Measurements from ENCODE around the gene KLHL21. TPM values are rescaled to one million over a fixed set of nuclear protein-coding genes. Genes with fewer than 3 reads are reported as not detected.

KLHL21 gene
- total RNA-seq, 6 donors from 2014 or later, result 26.4 to 66.0 (median 39.7) TPM

DNA sequence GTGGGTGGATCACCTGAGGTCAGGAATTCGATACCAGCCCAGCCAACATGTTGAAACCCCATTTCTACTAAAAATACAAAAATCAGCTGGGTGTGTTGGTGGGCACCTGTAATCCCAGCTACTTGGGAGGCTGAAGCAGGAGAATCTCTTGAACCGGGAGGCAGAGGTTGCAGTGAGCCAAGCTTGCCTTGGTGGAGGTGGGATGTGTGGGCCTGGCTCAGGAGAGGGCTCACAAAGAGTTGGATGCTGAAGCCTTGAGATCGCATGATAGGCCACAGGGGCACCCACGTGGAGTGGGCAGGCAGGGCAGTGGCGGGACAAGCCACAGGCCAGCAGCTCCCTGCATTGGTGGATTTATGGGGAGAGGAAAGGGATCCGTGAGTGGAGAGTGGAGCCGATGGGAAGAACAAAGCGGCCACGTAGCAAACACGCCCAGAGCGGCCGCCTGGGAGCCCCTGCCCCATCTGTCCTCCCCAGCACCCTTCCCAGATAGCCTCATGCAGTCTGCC is 26.4 kb upstream of the KLHL21 start:
- 90 to 91% methylated on average over 12 of the region's 12 CpGs for WGBS, 2 donors
- H3K9me3 ChIP-seq, result no peaks in the 10 kb centered on the region
- ATAC-seq (ENCODE audit: low FRiP score in 2 of 2) (no peak), DNase-seq (peak in 1 of 2 donors; percentile 56)
- peaks cover 19 to 64% (median 48%) of the 10 kb centered on the region in 4 donors for H3K36me3 ChIP-seq
- H3K4me1 ChIP-seq, result peaks cover 14 to 31% (median 22%) of the 10 kb centered on the region in 4 donors
- no peak overlapping the region for H3K27ac ChIP-seq
- TF ChIP-seq EP300 (IDR thresholded peaks at IDR 0.05), result no peak
- TF ChIP-seq, protein P1, sequence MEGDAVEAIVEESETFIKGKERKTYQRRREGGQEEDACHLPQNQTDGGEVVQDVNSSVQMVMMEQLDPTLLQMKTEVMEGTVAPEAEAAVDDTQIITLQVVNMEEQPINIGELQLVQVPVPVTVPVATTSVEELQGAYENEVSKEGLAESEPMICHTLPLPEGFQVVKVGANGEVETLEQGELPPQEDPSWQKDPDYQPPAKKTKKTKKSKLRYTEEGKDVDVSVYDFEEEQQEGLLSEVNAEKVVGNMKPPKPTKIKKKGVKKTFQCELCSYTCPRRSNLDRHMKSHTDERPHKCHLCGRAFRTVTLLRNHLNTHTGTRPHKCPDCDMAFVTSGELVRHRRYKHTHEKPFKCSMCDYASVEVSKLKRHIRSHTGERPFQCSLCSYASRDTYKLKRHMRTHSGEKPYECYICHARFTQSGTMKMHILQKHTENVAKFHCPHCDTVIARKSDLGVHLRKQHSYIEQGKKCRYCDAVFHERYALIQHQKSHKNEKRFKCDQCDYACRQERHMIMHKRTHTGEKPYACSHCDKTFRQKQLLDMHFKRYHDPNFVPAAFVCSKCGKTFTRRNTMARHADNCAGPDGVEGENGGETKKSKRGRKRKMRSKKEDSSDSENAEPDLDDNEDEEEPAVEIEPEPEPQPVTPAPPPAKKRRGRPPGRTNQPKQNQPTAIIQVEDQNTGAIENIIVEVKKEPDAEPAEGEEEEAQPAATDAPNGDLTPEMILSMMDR (IDR thresholded peaks at IDR 0.05), result no peak
- no peak for TF ChIP-seq POLR2AphosphoS5 (IDR thresholded peaks at IDR 0.05)
- no peak for TF ChIP-seq POLR2A (IDR thresholded peaks at IDR 0.05)
- no peaks in the 10 kb centered on the region for H3K27me3 ChIP-seq
- no peak overlapping the region for H3K4me3 ChIP-seq

DNA sequence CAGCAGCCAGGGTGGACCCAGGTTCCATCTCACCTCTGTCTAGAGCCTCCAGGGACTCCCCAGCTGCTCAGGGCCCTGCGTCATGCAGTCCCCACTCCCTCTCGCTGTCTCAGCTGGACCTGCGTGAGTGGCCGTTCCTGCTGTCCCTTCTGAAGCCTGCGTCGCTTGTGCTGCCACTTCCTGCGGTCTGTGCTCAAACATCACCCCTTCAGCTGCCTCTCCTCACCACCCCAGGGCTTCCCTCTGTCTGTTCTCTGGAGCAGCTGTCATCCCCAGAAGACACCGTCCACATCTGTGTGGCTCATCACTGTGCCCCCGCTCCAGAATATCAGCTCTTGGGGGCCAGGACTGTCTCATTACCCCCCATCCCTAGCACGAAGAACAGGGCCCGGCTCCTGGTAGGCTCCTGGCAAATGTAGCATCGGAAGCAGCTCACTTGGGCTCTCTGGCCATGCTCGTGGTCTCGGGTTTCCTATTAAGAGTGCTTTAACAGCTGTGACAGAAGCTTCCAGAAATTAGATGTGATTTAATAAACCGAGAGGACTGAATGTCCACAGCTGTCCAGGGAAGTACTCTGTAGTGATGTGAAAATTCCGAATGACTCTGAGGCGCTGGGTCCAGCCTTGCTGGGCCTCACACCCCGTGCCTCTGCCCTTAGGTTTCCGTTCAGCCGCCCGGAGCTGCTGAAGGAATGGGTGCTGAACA is 25.3 kb upstream of the KLHL21 start:
- H3K27me3 ChIP-seq, result no peaks in the 10 kb centered on the region
- TF ChIP-seq POLR2AphosphoS5 (IDR thresholded peaks at IDR 0.05), result no peak
- no peak for TF ChIP-seq POLR2A (IDR thresholded peaks at IDR 0.05)
- TF ChIP-seq EP300 (IDR thresholded peaks at IDR 0.05), result no peak
- TF ChIP-seq, protein P1 (IDR thresholded peaks at IDR 0.05), result no peak
- WGBS, 2 donors, result 93 to 94% methylated on average over 17 to 21 of the region's 21 CpGs
- H3K36me3 ChIP-seq, result peaks cover 12 to 59% (median 38%) of the 10 kb centered on the region in 4 donors
- H3K4me1 ChIP-seq, result peaks cover 14 to 31% (median 22%) of the 10 kb centered on the region in 4 donors
- H3K9me3 ChIP-seq, result no peaks in the 10 kb centered on the region
- ATAC-seq (ENCODE audit: low FRiP score in 2 of 2) (no peak), DNase-seq (no peak)
- H3K4me3 ChIP-seq, result no peak overlapping the region
- H3K27ac ChIP-seq, result no peak overlapping the region

DNA sequence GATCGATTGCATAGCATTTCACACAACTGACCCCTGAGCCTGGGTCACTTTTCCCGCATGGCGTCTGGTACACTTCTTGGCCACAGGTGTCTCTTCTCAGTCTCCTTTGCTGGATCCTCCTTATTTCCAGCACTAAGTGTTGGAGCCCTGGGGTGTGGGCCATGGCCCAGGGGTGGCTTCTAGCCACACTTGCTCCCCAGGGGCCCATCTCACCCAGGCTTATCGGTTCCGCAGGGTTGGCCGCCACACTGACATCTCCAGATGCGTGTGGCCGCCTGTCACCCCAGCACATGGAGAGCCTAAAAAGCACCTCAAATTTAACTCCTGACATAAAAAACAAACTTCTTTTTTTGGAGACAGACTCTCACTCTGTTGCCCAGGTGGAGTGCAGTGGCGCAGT is 24.4 kb upstream of the KLHL21 start:
- ATAC-seq (ENCODE audit: low FRiP score in 2 of 2), result no peak
- TF ChIP-seq POLR2A (IDR thresholded peaks at IDR 0.05), result no peak
- no peak for TF ChIP-seq EP300 (IDR thresholded peaks at IDR 0.05)
- Histone ChIP-seq H3K27ac (no peak overlapping the region), H3K4me1 (peaks cover 14 to 31% (median 22%) of the 10 kb centered on the region in 4 donors), H3K36me3 (peaks cover 5 to 56% (median 32%) of the 10 kb centered on the region in 4 donors), H3K27me3 (no peaks in the 10 kb centered on the region), H3K4me3 (no peak overlapping the region), H3K9me3 (no peaks in the 10 kb centered on the region)
- WGBS, 2 donors, result 95 to 96% methylated on average over 8 to 9 of the region's 9 CpGs
- DNase-seq, result no peak

DNA sequence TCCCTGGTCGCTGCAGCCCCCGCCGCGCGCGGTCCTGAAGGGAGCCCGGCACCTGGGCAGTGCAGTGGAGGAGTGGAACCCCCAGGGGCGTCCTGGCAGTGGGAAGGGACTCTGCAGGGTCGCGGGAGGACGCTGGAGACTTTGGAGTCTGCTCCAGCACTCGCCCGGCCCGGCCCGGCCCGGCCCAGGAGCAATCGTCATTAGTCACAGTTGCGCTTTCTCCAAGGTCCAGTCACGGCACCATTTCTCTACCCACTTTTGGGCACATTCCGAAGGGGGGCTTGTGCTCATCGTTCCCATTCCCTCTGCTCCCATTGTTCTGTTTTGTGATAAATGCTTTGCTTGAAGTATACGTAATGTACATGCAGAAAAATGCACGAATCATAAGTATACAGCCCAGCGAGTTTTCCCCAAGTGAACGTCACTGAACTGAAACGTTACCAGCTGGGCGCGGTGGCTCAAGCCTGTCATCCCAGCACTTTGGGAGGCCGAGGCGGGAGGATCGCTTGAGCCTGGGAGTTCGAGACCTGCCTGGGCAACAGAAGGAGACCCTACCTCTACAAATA is 23.0 kb upstream of the KLHL21 start:
- 6 to 11% methylated on average over 20 to 32 of the region's 32 CpGs for WGBS, 2 donors
- ATAC-seq (ENCODE audit: low FRiP score in 2 of 2), result peak; percentile 23 to 44
- Histone ChIP-seq H3K9me3 (no peaks in the 10 kb centered on the region), H3K27me3 (no peaks in the 10 kb centered on the region), H3K27ac (peak overlapping the region; percentile 70 to 92 (median 76)), H3K4me3 (peak overlapping the region; percentile 68 to 94 (median 88)), H3K36me3 (peaks cover 15 to 56% (median 38%) of the 10 kb centered on the region in 4 donors), H3K4me1 (peaks cover 14 to 31% (median 22%) of the 10 kb centered on the region in 4 donors)
- TF ChIP-seq EP300 (IDR thresholded peaks at IDR 0.05) (no peak), POLR2AphosphoS5 (IDR thresholded peaks at IDR 0.05) (no peak)
- TF ChIP-seq, protein P1 (IDR thresholded peaks at IDR 0.05), result peak in 1 of 6 experiments; percentile 27
- DNase-seq, result no peak

All from upper lobe of left lung (tissue), 6 donors.